ENCODE measurements around the gene CACNB4. TPM values are rescaled to one million over a fixed set of nuclear protein-coding genes. Genes with fewer than 3 reads are reported as not detected.

The CACNB4 gene
- total RNA-seq, 4 donors from 2014 or later: 3.5 to 4.8 (median 4.3) TPM

DNA sequence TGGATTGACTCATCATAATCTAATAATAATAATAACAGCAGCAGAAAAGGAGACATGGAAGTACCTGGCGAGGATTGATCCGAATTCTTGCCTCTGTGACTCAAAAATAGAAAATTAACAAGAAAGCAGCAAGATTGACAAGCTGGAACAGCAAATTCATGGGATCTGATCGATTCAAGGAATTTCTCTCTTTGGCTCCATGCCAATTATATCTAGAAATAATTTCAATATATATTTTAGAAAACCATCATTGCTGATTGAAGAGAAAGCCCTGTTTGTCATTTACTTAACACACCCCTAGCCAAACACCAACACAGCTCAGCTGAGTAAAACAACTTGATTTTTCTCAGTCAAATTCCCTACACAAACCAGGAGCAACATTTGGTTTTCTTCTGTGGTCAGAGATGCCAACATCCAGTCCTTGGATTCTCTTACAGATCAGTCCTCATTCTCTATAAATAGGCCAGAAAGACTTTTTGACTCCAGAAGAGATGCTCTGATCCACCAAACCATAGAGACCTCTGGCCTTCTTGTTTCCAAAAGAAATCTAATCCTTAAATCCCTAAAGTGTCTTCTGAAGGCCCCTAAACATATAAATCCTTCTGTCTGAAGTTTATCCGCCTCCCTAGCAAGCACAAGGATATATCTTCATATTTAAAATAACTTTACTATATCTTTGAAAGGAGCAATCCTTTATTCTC, 129.9 kb downstream of the CACNB4 start:
- H3K36me3 ChIP-seq: no peaks in the 10 kb centered on the region
- peaks cover 0 to 16% (median 0%) of the 10 kb centered on the region in 4 donors for H3K4me1 ChIP-seq
- no peak for DNase-seq (ENCODE audit: low spot score in 2 of 2)
- no peak overlapping the region for H3K27ac ChIP-seq
- no peaks in the 10 kb centered on the region for H3K27me3 ChIP-seq
- TF ChIP-seq, protein P1, sequence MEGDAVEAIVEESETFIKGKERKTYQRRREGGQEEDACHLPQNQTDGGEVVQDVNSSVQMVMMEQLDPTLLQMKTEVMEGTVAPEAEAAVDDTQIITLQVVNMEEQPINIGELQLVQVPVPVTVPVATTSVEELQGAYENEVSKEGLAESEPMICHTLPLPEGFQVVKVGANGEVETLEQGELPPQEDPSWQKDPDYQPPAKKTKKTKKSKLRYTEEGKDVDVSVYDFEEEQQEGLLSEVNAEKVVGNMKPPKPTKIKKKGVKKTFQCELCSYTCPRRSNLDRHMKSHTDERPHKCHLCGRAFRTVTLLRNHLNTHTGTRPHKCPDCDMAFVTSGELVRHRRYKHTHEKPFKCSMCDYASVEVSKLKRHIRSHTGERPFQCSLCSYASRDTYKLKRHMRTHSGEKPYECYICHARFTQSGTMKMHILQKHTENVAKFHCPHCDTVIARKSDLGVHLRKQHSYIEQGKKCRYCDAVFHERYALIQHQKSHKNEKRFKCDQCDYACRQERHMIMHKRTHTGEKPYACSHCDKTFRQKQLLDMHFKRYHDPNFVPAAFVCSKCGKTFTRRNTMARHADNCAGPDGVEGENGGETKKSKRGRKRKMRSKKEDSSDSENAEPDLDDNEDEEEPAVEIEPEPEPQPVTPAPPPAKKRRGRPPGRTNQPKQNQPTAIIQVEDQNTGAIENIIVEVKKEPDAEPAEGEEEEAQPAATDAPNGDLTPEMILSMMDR (IDR thresholded peaks at IDR 0.05): no peak
- no peak for TF ChIP-seq POLR2A (IDR thresholded peaks at IDR 0.05)
- no peak for TF ChIP-seq EP300 (IDR thresholded peaks at IDR 0.05)
- H3K9me3 ChIP-seq: no peaks in the 10 kb centered on the region
- WGBS, 2 donors: 83 to 91% methylated on average over 4 of the region's 4 CpGs
- no peak overlapping the region for H3K4me3 ChIP-seq

DNA sequence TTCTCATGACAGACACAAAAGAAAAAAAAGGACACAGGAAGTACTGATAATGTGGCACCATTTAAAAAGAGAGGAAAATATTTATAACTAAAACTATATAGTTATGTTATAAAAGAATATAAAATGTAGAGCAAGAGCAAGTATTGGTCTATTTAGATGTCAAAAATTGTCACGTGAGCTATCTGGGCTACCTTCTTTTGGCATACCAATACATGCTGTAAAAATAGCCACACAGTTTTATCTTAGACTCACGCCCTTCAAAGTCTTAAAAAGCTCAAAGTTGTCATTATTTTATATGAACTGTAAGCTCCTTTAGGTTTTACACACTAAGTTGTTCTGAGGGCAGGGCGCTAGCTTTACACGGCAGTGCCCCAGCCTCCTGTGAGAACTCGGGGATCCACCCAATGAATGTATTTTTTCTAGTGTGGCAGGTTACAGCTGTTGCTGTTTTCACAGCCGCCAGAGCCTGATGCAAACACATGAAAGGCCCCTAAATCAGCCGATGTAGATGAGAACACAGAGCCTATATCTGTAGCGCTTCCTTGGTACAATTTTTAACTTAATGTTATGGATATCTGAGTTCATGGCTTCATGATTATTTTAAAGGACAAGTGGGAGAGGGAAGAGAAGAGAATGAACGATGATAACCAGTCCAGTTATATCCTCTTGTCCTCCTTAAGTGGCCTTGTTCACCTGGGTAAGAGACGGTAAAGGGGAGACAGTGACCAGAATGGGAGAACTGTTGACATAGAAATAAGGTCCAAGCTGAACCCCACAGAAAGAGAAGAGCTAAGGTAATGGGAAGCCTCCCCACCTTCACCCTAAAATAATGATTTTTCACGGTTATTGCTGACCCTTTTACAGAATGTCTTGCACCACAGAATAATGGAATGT, 130.8 kb downstream of the CACNB4 start:
- H3K4me3 ChIP-seq: no peak overlapping the region
- H3K27ac ChIP-seq: no peak overlapping the region
- WGBS, 2 donors: 90 to 91% methylated on average over 11 of the region's 11 CpGs
- H3K4me1 ChIP-seq: peaks cover 0 to 10% (median 0%) of the 10 kb centered on the region in 4 donors
- H3K36me3 ChIP-seq: no peaks in the 10 kb centered on the region
- no peaks in the 10 kb centered on the region for H3K27me3 ChIP-seq
- no peaks in the 10 kb centered on the region for H3K9me3 ChIP-seq
- TF ChIP-seq, protein P1 (IDR thresholded peaks at IDR 0.05): no peak
- TF ChIP-seq POLR2A (IDR thresholded peaks at IDR 0.05) (no peak), EP300 (IDR thresholded peaks at IDR 0.05) (no peak)
- DNase-seq (ENCODE audit: low spot score in 2 of 2): no peak

DNA sequence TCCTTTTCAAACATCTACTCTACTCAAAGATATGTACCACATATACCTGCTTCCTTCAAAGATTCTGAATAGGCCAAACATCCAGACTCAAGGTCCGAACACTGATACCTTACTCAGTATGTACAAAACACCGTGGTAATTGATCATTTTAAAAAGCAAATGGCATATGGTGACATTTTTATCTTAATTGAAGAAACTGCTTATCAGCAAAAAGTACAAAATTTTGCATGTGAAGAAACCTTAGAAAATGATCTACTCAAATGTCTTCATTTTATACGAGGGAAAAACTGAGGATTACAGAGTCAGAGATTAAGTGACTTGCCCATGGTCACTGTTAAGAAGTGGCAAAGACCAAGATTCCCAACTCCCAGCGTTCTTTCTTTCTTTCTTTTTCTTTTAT, 133.0 kb downstream of the CACNB4 start:
- Histone ChIP-seq H3K27ac (no peak overlapping the region), H3K27me3 (no peaks in the 10 kb centered on the region), H3K4me1 (no peaks in the 10 kb centered on the region), H3K4me3 (no peak overlapping the region), H3K36me3 (no peaks in the 10 kb centered on the region), H3K9me3 (no peaks in the 10 kb centered on the region)
- no peak for DNase-seq (ENCODE audit: low spot score in 2 of 2)
- 90 to 93% methylated on average over 4 of the region's 4 CpGs for WGBS, 2 donors
- TF ChIP-seq, protein P1 (IDR thresholded peaks at IDR 0.05): no peak
- TF ChIP-seq EP300 (IDR thresholded peaks at IDR 0.05): no peak
- no peak for TF ChIP-seq POLR2A (IDR thresholded peaks at IDR 0.05)

DNA sequence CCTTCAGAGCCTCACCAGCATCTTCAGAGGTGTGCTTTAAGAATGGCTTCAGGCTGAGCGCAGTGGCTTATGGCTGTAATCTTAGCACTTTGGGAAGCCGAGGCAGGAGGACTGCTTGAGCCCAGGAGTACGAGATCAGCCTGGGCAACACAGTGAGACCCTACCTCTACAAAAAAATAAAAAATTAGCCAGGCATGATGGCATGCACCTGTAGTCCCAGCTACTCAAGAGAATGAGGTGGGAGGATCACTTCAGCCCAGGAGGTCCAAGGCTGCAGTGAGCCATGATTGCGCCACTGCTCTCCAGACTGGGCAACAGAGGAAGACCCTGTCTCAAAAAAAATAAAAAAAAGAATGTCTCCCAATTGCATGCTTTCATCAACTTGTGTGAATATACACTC, 137.3 kb downstream of the CACNB4 start:
- no peak for DNase-seq (ENCODE audit: low spot score in 2 of 2)
- H3K36me3 ChIP-seq: no peaks in the 10 kb centered on the region
- H3K4me1 ChIP-seq: no peaks in the 10 kb centered on the region
- H3K27ac ChIP-seq: no peak overlapping the region
- no peaks in the 10 kb centered on the region for H3K27me3 ChIP-seq
- H3K4me3 ChIP-seq: no peak overlapping the region
- no peaks in the 10 kb centered on the region for H3K9me3 ChIP-seq
- TF ChIP-seq POLR2A (IDR thresholded peaks at IDR 0.05) (no peak), EP300 (IDR thresholded peaks at IDR 0.05) (no peak)
- TF ChIP-seq, protein P1 (IDR thresholded peaks at IDR 0.05): no peak
- 87 to 98% methylated on average over 4 of the region's 4 CpGs for WGBS, 2 donors

DNA sequence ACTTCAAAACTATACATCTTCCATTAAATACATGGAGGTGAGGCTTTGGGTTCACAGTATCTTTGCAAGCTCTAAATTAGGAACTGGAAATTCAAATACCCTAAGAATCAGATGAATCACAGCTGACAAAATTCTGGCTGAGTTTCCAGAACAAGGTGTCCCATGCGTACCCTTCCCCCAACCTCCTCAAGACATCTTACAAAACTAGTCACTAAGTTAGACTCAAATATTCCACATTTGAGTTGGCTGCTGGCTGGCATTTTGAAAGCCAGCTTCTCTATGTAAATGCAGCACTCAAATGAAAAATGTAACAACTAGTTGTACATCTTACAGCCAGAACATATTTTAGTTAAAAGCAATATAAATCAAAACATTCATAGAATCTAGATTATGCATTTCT, 139.6 kb downstream of the CACNB4 start:
- Histone ChIP-seq H3K36me3 (no peaks in the 10 kb centered on the region), H3K9me3 (no peaks in the 10 kb centered on the region), H3K27me3 (no peaks in the 10 kb centered on the region), H3K4me3 (no peak overlapping the region), H3K27ac (no peak overlapping the region), H3K4me1 (no peaks in the 10 kb centered on the region)
- no peak for TF ChIP-seq POLR2A (IDR thresholded peaks at IDR 0.05)
- TF ChIP-seq, protein P1 (IDR thresholded peaks at IDR 0.05): no peak
- TF ChIP-seq EP300 (IDR thresholded peaks at IDR 0.05): no peak
- WGBS, 2 donors: 89 to 94% methylated on average over 1 of the region's 1 CpG
- DNase-seq (ENCODE audit: low spot score in 2 of 2): no peak

Data from tibial nerve (tissue), 4 donors.